ENCODE results near the gene HMHB1.

- TF ChIP-seq PKNOX1 (IDR thresholded peaks at IDR 0.05) (no peak), FOXK2 (IDR thresholded peaks at IDR 0.05) (no peak), ARNT (IDR thresholded peaks at IDR 0.05) (no peak), BHLHE40 (IDR thresholded peaks at IDR 0.05; ENCODE audit: borderline replicate concordance) (no peak)
Measured at GRCh38 chr5:143820451-143820850, 8.5 kb downstream of the HMHB1 start.

Measured in HEK293T (cell line).